ENCODE results near the gene UBE2E2. TPM values are rescaled to one million over a fixed set of nuclear protein-coding genes. Genes with fewer than 3 reads are reported as not detected.
A peak's percentile ranks its signal among the peaks of the same experiment; 100 is the strongest.

Gene UBE2E2
- total RNA-seq, 1 donor from 2014 or later, result 34.0 TPM

- no peak for DNase-seq (ENCODE audit: low read depth)
Measured at GRCh38 chr3:23440416-23441294, 237.5 kb downstream of the UBE2E2 start.

- peak; percentile 28 for DNase-seq (ENCODE audit: low read depth)
Measured at GRCh38 chr3:23442598-23443383, 239.7 kb downstream of the UBE2E2 start.

GRCh38 chr3:23444386-23444785 lies 241.3 kb downstream of the UBE2E2 start:
- DNase-seq (ENCODE audit: low read depth), result no peak

GRCh38 chr3:23446301-23446700 lies 243.2 kb downstream of the UBE2E2 start:
- no peak for DNase-seq (ENCODE audit: low read depth)

GRCh38 chr3:23448998-23449537 lies 245.9 kb downstream of the UBE2E2 start:
- DNase-seq (ENCODE audit: low read depth), result no peak

- no peak for DNase-seq (ENCODE audit: low read depth)
Measured at GRCh38 chr3:23450051-23450450, 246.9 kb downstream of the UBE2E2 start.

- DNase-seq (ENCODE audit: low read depth), result no peak
Measured at GRCh38 chr3:23450806-23451205, 247.7 kb downstream of the UBE2E2 start.

GRCh38 chr3:23452408-23452807 lies 249.3 kb downstream of the UBE2E2 start:
- DNase-seq (ENCODE audit: low read depth), result no peak

GRCh38 chr3:23455084-23455483 lies 252.0 kb downstream of the UBE2E2 start:
- DNase-seq (ENCODE audit: low read depth), result peak; percentile 69

- peak; percentile 47 for DNase-seq (ENCODE audit: low read depth)
Measured at GRCh38 chr3:23455775-23456174, 252.6 kb downstream of the UBE2E2 start.

- no peak for DNase-seq (ENCODE audit: low read depth)
Measured at GRCh38 chr3:23457697-23458096, 254.6 kb downstream of the UBE2E2 start.

GRCh38 chr3:23459465-23459864 lies 256.3 kb downstream of the UBE2E2 start:
- DNase-seq (ENCODE audit: low read depth), result peak; percentile 40

GRCh38 chr3:23459889-23460546 lies 256.9 kb downstream of the UBE2E2 start:
- DNase-seq (ENCODE audit: low read depth), result no peak

GRCh38 chr3:23461069-23461468 lies 257.9 kb downstream of the UBE2E2 start:
- DNase-seq (ENCODE audit: low read depth), result no peak

GRCh38 chr3:23463791-23464190 lies 260.7 kb downstream of the UBE2E2 start:
- no peak for DNase-seq (ENCODE audit: low read depth)

GRCh38 chr3:23465569-23465968 lies 262.4 kb downstream of the UBE2E2 start:
- no peak for DNase-seq (ENCODE audit: low read depth)

GRCh38 chr3:23468203-23468602 lies 265.1 kb downstream of the UBE2E2 start:
- no peak for DNase-seq (ENCODE audit: low read depth)

GRCh38 chr3:23474580-23475357 lies 271.6 kb downstream of the UBE2E2 start:
- no peak for DNase-seq (ENCODE audit: low read depth)

- DNase-seq (ENCODE audit: low read depth), result no peak
Measured at GRCh38 chr3:23475446-23475845, 272.3 kb downstream of the UBE2E2 start.

GRCh38 chr3:23479026-23479425 lies 275.9 kb downstream of the UBE2E2 start:
- DNase-seq (ENCODE audit: low read depth), result no peak

- DNase-seq (ENCODE audit: low read depth), result no peak
Measured at GRCh38 chr3:23479615-23480328, 276.6 kb downstream of the UBE2E2 start.

Data from renal cortical epithelial cell (primary cell).